GM18517 (cell line): ENCODE data around the gene DNAH17.

Experiments
- ATAC-seq: cut with Tn5 transposase; IDR thresholded peaks from one replicate; pipeline ENCODE4 v1.9.1; 2021; ENCODE audit warnings: mild to moderate bottlenecking, moderate library complexity; ENCODE audit not compliant: unreplicated experiment

The DNAH17 gene

DNA sequence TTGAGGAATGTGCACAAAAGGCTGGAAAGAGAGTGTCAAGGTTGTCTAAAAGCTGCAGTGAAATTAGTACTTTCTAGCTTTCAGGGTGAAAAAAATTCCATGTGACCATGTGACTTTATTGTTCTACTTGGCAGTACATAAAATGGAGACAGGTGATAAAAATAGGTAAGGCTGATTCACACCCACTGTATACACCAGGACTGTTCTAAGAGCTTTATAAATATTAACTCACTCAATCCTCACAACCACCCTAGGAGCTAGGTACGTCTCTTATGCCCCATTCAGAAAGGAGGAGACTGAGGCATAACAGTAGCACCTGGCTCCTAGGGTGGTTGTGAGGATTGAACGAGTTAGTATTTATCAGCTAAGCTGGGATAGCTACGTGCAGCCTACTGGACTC is 28.2 kb upstream of the DNAH17 start:
- ATAC-seq, result no peak

GRCh38 chr17:78602246-78602645 is 25.1 kb upstream of the DNAH17 start:
- no peak for ATAC-seq

- ATAC-seq, result no peak
Observed at GRCh38 chr17:78601577-78602190, 24.5 kb upstream of the DNAH17 start.

- ATAC-seq, result no peak
Observed at GRCh38 chr17:78600181-78600721, 23.1 kb upstream of the DNAH17 start.

- ATAC-seq, result no peak
Observed at GRCh38 chr17:78599419-78599818, 22.2 kb upstream of the DNAH17 start.

DNA sequence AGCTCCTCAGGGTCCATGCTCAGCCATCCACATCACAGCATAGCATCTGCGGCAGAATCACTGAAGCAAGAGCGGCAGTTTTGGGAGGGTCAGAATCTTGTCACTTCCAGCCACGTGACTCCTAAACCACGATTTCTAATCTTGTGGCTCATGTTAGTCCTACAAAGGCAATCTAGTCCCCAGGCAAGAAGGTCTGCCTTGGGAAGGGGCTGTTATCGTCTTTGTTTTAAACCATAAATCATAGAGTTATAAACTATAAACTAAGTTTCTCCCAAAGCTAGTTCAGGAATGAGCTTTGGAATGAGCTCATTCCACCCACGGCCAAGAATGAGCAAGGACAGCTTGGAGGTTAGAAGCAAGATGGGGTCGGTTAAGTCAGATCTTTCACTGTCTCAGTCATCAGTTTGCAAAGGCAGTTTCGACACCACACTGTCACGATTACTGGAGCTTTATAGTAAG is 20.8 kb upstream of the DNAH17 start:
- ATAC-seq, result no peak

GRCh38 chr17:78596871-78597764 is 19.9 kb upstream of the DNAH17 start:
- no peak for ATAC-seq

DNA sequence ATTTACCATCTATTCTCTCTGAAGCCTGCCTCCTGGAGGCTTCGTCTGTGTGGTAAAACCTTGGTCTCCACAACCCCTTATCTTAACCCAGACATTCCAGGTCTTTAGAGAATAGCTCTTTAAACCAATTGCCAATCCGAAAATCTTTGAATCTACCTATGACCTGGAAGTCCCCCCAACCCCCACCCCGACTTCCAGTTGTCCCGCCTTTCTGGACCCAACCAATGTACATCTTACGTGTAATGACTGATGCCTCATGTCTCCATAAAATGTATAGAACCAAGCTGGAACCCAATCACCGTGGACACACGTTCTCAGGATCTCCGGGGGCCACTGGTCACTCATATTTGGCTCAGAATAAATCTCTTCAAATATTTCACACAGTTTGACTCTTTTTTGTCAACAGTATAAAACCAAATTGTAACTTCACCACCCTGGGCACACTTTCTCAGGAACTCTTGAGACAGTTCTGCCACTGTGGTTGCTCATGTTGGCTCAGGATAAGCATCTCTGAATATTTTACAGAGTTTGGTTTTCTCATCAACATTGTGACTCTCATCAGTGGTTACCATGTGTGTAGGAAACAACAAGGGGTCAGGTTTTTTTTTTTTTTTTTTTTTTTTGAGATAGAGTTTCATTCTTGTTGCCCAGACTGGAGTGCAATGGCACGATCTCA is 18.1 kb upstream of the DNAH17 start:
- ATAC-seq, result no peak

DNA sequence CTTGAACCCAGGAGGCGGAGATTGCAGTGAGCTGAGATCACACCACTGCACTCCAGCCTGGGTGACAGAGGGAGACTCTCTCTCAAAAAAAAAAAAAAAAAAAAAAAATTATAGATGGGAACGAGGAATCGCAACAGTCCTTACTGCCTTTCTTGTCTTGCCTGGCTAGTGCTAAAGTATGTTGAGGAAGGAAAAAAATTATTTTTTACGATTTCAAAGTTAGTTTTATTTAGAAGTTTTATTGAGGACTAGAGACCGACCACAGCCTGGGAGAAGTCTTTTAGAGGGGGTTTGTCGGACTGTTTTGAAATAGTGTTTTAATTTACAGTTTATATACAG is 15.8 kb upstream of the DNAH17 start:
- ATAC-seq, result no peak

DNA sequence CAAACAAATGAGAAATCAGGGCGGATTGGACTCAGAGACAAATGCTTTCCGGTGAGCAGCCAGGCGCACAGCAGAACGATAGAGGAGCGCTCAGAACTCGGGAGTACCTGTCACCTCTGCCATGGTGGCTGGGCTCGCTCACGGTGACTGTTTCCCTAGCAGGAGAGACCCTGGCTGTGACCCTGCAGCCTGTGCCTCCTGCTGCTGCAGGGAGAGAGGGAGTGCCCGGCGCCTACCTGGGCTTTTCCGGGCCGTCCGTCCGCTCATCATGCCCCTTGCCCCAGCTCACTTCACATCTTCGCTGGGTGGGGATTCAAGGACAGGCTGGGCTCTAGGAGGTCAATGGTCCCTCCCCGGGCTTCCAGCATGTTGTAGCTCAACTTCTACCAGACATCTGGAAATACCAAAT is 14.1 kb upstream of the DNAH17 start:
- ATAC-seq, result no peak

GRCh38 chr17:78589885-78590284 is 12.7 kb upstream of the DNAH17 start:
- no peak for ATAC-seq

DNA sequence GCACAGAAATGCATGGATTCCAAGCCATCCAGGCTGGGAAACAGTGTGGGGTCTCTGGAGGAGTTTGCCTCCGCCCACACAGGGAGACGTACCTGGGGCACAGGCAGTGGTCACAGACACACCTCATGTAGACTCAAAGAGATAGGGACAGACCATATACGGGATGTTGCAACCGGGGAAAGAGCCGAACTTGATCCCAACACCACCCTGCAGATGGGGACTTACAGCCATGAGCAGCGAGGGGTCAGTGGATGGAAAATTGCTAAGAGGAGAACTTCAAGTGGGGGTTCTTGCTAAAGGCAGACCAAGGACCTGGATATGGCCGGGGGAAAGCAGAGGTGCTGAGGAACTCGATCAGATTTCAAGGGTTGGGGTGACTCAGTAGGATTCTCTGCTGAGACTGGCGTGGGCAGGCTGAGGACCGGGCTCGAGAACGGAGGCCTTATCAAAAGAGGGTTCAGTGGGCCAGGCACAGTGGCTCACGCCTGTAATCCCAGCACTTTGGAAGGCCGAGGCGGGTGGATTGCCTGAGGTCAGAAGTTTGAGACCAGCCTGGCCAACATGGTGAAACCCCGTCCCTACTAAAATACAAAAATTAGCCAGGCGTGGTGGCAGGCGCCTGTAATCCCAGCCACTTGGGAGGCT is 12.0 kb upstream of the DNAH17 start:
- no peak for ATAC-seq

DNA sequence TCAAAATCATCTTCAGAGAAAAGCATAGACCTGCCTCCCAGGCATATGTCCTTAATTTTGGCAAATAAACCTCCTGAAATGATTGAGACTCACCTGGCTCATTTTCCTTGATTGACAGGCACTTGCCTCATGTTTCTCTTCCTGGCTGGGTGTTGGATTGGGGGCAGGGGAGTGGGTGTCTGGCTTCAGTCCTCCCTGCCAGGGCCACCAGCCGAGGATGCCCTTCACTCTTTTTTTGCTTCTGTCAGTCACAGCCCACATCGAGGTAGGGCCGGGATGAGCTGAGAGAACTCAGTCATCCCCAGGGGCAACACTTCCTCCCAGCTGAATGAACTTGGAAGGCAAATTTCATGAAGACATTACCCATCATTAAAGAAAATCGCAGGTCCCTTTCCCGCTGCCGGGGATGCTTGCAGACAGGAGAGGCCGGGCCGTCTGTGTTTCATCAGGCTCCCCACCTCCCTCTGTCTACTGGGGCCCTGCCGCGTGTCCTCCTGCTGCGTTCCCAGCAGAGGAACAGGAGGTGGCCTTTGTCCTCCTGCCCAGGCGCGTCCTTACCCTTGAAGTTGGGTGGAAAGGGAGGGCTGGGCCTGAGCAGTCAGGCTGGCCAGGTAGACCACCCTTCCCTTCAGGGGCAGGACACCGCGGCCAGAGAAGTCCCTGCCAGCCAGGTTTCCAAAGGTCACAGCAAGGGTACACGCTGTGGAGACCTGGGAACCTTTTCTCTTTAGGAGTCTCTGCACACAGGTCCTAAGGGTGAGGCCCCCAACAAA is 11.2 kb upstream of the DNAH17 start:
- no peak for ATAC-seq

DNA sequence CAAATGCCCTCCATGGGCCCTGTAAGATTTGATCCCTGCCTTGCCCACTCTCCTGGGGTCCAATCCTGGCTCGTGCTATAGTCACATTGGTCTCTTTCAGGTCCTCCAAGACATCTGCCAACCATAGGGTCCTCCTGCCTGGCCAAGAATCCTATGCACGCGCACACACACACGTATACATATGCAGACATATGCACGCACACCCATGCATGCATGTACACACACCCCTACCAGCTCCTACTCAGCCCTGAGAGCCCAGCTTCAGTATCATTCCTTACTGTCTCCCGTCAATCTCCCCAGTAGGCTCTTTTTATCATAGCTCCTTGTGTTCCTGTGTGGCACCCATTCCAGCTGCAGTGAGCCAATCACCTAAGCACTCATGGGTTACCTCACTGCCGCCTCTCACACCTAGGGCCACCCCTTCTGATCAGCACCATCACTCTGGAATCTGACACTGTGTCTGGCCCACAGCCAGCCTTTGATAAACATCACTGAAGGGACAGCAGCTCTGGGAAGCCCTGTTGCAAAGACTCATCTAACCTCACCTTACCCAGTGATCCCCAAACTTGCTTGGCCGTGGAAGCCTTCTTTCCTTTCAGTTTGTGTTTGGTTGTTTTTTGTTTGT is 7.9 kb upstream of the DNAH17 start:
- ATAC-seq, result no peak

- ATAC-seq, result no peak
Observed at GRCh38 chr17:78583091-78583490, 5.9 kb upstream of the DNAH17 start.

GRCh38 chr17:78581304-78581703 is 4.1 kb upstream of the DNAH17 start:
- no peak for ATAC-seq

DNA sequence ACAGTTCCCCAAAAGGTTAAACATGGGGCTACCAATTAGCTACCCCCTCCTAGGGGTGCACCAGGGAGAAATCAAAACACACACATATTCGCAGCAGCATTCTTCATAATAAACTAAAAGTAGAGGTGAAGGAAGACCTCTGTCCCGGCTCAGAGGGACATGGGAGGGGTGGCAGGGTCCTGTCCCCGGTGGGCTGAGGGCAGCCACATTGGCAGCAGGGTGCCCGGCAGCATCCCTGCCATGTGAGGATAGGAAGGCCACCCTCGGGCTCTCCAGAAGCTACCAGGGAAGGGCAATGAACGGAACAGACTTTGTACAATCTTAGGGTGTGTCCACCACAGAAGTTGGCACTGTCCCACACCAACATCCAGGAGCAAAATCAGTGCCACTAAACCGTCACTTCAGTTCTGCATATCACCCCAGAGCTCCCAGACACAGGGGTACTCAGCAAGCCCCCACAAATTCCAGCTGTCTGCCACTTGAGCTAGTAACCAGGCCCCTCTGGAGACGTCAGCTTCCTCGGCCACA is 3.1 kb upstream of the DNAH17 start:
- ATAC-seq, result no peak

GRCh38 chr17:78576389-78577112 is 645 bp downstream of the DNAH17 start:
- ATAC-seq, result no peak

GRCh38 chr17:78575899-78576298 is 1.3 kb downstream of the DNAH17 start:
- no peak for ATAC-seq
